Liver (tissue), 9 donors: Measurements from ENCODE around the gene KLHL15. TPM values are rescaled to one million over a fixed set of nuclear protein-coding genes. Genes with fewer than 3 reads are reported as not detected.

Source experiments
- DNase-seq: peaks from one replicate; pipeline ENCODE4 v3.0.0-alpha.2; 2017; ENCODE audit warnings: low spot score
- H3K27ac ChIP-seq, 2 donors: one replicate each; pipeline ENCODE4 v1.7.0; 2013; ENCODE audit warnings: inconsistent platforms in 2 of 2, low read length in 2 of 2, control low read depth in 1 of 2, low read depth in 1 of 2, mild to moderate bottlenecking in 1 of 2
- H3K27me3 ChIP-seq, 4 donors: one replicate each; pipeline versions ENCODE4 v1.6.1 to v1.7.0; 2013; ENCODE audit warnings: low read length in 3 of 4, inconsistent platforms in 1 of 4, mild to moderate bottlenecking in 1 of 4, moderate library complexity in 1 of 4; ENCODE audit not compliant: control insufficient read depth in 4 of 4, insufficient read depth in 4 of 4
- H3K36me3 ChIP-seq, 4 donors: one replicate each; pipeline versions ENCODE4 v1.6.1 to v1.7.0; 2013; ENCODE audit warnings: low read length in 3 of 4, mild to moderate bottlenecking in 3 of 4, low read depth in 1 of 4, moderate library complexity in 1 of 4; ENCODE audit not compliant: control insufficient read depth in 4 of 4, insufficient read depth in 3 of 4
- H3K4me1 ChIP-seq, 4 donors: one replicate each; pipeline versions ENCODE4 v1.6.1 to v1.7.0; 2013; ENCODE audit warnings: low read length in 3 of 4, mild to moderate bottlenecking in 3 of 4, moderate library complexity in 1 of 4; ENCODE audit not compliant: control insufficient read depth in 4 of 4, insufficient read depth in 4 of 4
- H3K4me3 ChIP-seq, 3 donors: one replicate each; pipeline versions ENCODE4 v1.6.1 to v1.7.0; 2013; ENCODE audit warnings: low read length in 3 of 3, control low read depth in 1 of 3, low read depth in 1 of 3, mild to moderate bottlenecking in 1 of 3
- H3K9ac ChIP-seq, 2 donors: one replicate each; pipeline ENCODE4 v1.7.0; 2013; ENCODE audit warnings: low read length in 2 of 2, mild to moderate bottlenecking in 2 of 2, moderate library complexity in 2 of 2, control low read depth in 1 of 2, low read depth in 1 of 2
- H3K9me3 ChIP-seq, 4 donors: one replicate each; pipeline versions ENCODE4 v1.6.1 to v1.7.0; 2013; ENCODE audit warnings: low read length in 3 of 4; ENCODE audit not compliant: control insufficient read depth in 4 of 4
- CTCF ChIP-seq: fragments of 150-350 bp; IDR thresholded peaks from 2 replicates; pipeline ENCODE4 v1.5.1; 2017; ENCODE audit warnings: improper control_type of control experiment, low read depth, low read length; ENCODE audit not compliant: missing input control
- EGR1 ChIP-seq, 2 donors: IDR thresholded peaks; 2 replicates each; pipeline ENCODE4 v1.6.1; 2016 to 2018; ENCODE audit warnings: antibody characterized with exemption in 2 of 2, low read depth in 2 of 2
- FOXA1 ChIP-seq: IDR thresholded peaks from 2 replicates; pipeline ENCODE4 v1.6.1; 2016; ENCODE audit warnings: antibody characterized with exemption
- HNF4A ChIP-seq, 2 donors: conservative IDR thresholded peaks; 2 replicates each; pipeline ENCODE4 v1.6.1; 2016; ENCODE audit warnings: antibody characterized with exemption in 2 of 2, mild to moderate bottlenecking in 2 of 2
- JUND ChIP-seq, 2 donors: IDR thresholded peaks; 2 replicates each; pipeline ENCODE4 v1.6.1; 2016; ENCODE audit warnings: antibody characterized with exemption in 2 of 2
- NR2F2 ChIP-seq: IDR thresholded peaks from 2 replicates; pipeline ENCODE4 v1.6.1; 2016; ENCODE audit warnings: antibody characterized with exemption
- REST ChIP-seq: IDR thresholded peaks from 2 replicates; pipeline ENCODE4 v1.6.1; 2016; ENCODE audit warnings: antibody characterized with exemption, mild to moderate bottlenecking
- RXRA ChIP-seq, 2 donors: IDR thresholded peaks; 2 replicates each; pipeline ENCODE4 v1.6.1; 2017 to 2018; ENCODE audit warnings: antibody characterized with exemption in 2 of 2, mild to moderate bottlenecking in 1 of 2
- SP1 ChIP-seq: IDR thresholded peaks from 2 replicates; pipeline ENCODE4 v1.6.1; 2018; ENCODE audit warnings: antibody characterized with exemption, mild to moderate bottlenecking
- TAF1 ChIP-seq: conservative IDR thresholded peaks from 2 replicates; pipeline ENCODE4 v1.6.1; 2016; ENCODE audit warnings: antibody characterized with exemption, mild to moderate bottlenecking
- YY1 ChIP-seq: IDR thresholded peaks from 2 replicates; pipeline ENCODE4 v1.6.1; 2016; ENCODE audit warnings: antibody characterized with exemption, mild to moderate bottlenecking
- ZBTB33 ChIP-seq: IDR thresholded peaks from 2 replicates; pipeline ENCODE4 v1.6.1; 2016; ENCODE audit warnings: antibody characterized with exemption
- whole genome bisulfite sequencing: extraction: QIAGEN DNeasy Blood & Tissue Kit; methylation state at CpG from one replicate; pipeline ENCODE4 v1.1.7; 2013; 5-methylcytosine and 5-hydroxymethylcytosine counted together
- polyA plus RNA-seq, 2 donors: library from polyadenylated mRNA; stranded (reverse) in 1 of 2; unstranded in 1 of 2; fragments of 200-250 nt in 1 of 2; fragments of >200 nt in 1 of 2; fragmentation: Nextera tagmentation in 1 of 2; extraction: Ambion mirVana in 1 of 2; gene quantifications; one replicate each; pipeline versions ENCODE4 v1.2.1 to v1.2.3, GENCODE V29; 2013 to 2015
- total RNA-seq, 2 donors: library from RNA; depleted of rRNA; stranded (reverse); fragments of >200 nt; gene quantifications; one replicate each; pipeline ENCODE4 v1.2.3, GENCODE V29; 2014
- TF ChIP-seq, protein P1 (sequence below): IDR thresholded peaks from 2 replicates; pipeline ENCODE4 v1.6.1; 2016; ENCODE audit warnings: antibody characterized with exemption
- TF ChIP-seq, protein P2 (sequence below): IDR thresholded peaks from 2 replicates; pipeline ENCODE4 v1.6.1; 2016; ENCODE audit warnings: antibody characterized with exemption
- donor health status: healthy.
- donor health status: healthy.
- donor health status: healthy.
- donor health status: healthy.
- donor health status: healthy.

KLHL15 gene
- total and polyA plus RNA-seq, 4 donors: 1.4 to 10.6 (median 6.1) TPM

DNA sequence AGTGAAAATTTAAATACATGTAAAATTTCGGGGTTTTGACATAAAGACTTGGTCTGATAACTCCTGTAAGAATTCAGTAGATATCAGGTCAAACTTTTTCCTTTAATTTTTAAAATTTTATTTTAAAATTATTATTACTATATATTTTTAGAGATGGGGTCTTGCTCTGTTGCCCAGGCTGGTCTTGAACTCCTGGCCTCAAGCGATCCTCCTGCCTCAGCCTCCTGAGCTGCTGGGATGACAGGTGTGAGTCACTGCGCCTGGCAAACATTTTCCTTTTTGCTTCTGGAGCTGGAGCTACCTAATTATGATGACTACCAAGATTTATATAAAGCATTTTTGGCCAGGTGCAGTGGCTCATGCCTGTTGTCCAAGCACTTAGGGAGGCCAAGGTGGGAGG, 37.3 kb downstream of the KLHL15 start:
- no peaks in the 10 kb centered on the region for H3K4me1 ChIP-seq
- no peak overlapping the region for H3K27ac ChIP-seq
- no peak for DNase-seq
- TF ChIP-seq FOXA1: no peak
- no peak for TF ChIP-seq ZBTB33
- no peak for TF ChIP-seq REST
- TF ChIP-seq, protein P1, sequence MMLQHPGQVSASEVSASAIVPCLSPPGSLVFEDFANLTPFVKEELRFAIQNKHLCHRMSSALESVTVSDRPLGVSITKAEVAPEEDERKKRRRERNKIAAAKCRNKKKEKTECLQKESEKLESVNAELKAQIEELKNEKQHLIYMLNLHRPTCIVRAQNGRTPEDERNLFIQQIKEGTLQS: no peak
- TF ChIP-seq TAF1: no peak
- TF ChIP-seq, protein P2, sequence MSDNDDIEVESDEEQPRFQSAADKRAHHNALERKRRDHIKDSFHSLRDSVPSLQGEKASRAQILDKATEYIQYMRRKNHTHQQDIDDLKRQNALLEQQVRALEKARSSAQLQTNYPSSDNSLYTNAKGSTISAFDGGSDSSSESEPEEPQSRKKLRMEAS: no peak
- TF ChIP-seq YY1: no peak
- no peak for TF ChIP-seq RXRA (IDR thresholded peaks at IDR 0.05)
- no peak for TF ChIP-seq EGR1 (IDR thresholded peaks at IDR 0.05; ENCODE audit: low read depth in 2 of 2)
- no peak for TF ChIP-seq CTCF
- no peak for TF ChIP-seq NR2F2
- TF ChIP-seq HNF4A (conservative IDR thresholded peaks at IDR 0.05): no peak
- no peak for TF ChIP-seq SP1
- no peak for TF ChIP-seq JUND (IDR thresholded peaks at IDR 0.05)
- no peaks in the 10 kb centered on the region for H3K27me3 ChIP-seq
- H3K4me3 ChIP-seq: no peak overlapping the region
- no peak overlapping the region for H3K9ac ChIP-seq
- H3K9me3 ChIP-seq: no peaks in the 10 kb centered on the region
- H3K36me3 ChIP-seq: peaks cover 2 to 15% (median 11%) of the 10 kb centered on the region in 4 donors
- 97% methylated on average over 3 of the region's 3 CpGs for WGBS

DNA sequence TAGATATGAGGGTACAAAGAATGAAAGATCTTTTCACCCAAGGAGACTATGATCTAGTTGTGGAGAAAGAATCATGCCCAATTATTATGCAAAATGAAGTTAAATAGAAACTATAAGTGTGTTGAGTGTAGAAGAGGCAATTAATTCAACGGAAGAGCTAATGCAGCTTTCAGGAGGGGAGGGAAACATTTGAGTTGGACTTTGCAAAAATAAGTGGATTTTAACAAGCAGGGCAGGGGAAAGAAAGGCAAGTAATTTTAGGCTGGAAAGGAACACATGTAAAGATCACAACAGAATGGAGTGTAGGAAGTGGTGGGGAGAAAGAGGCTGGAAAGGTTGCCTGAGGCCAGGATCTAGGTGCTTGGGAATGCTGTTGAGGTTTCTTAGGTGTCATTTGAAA, 44.1 kb downstream of the KLHL15 start:
- Histone ChIP-seq H3K9ac (no peak overlapping the region), H3K27me3 (no peaks in the 10 kb centered on the region), H3K27ac (no peak overlapping the region), H3K36me3 (peaks cover 2 to 11% (median 4%) of the 10 kb centered on the region in 4 donors), H3K4me1 (no peaks in the 10 kb centered on the region), H3K4me3 (no peak overlapping the region), H3K9me3 (no peaks in the 10 kb centered on the region)
- TF ChIP-seq, protein P1: no peak
- TF ChIP-seq REST: no peak
- 94% methylated on average over 1 of the region's 1 CpG for WGBS
- no peak for DNase-seq
